GDM1 (cell line): ENCODE measurements around the gene EXOSC3.
"Not testable (repeated sequence)": the region's sequence is repeated elsewhere in the genome, so short reads cannot be mapped to it uniquely, and the experiment has no call there.

Source experiments
- DNase-seq: peaks from one replicate; lab custom pipeline; 2025; lab: John Stamatoyannopoulos, UW

Gene EXOSC3

GRCh38 chr9:37775216-37775919 is 9.5 kb downstream of the EXOSC3 start:
- no peak for DNase-seq

- DNase-seq: no peak
These were observed 14.9 kb downstream of the EXOSC3 start for GRCh38 chr9:37769995-37770394.

- no peak for DNase-seq
These were observed 15.6 kb downstream of the EXOSC3 start for GRCh38 chr9:37769306-37769705.

- not testable (repeated sequence) for DNase-seq
These were observed 19.6 kb downstream of the EXOSC3 start for GRCh38 chr9:37765263-37765662.

GRCh38 chr9:37761511-37761910 is 23.4 kb downstream of the EXOSC3 start:
- no peak for DNase-seq

GRCh38 chr9:37760416-37761161 is 24.3 kb downstream of the EXOSC3 start:
- DNase-seq: no peak

GRCh38 chr9:37758747-37759146 is 26.1 kb downstream of the EXOSC3 start:
- DNase-seq: no peak

- peak; percentile 54 for DNase-seq
These were observed 31.2 kb downstream of the EXOSC3 start, which contains the start of gene TRMT10B for GRCh38 chr9:37753489-37754190. TRMT10B (plus strand) TSS chr9:37753805; CDS start chr9:37761932, 8,127 bp downstream.

GRCh38 chr9:37752642-37753488 is 32.0 kb downstream of the EXOSC3 start:
- DNase-seq: no peak

- not testable (repeated sequence) for DNase-seq
These were observed 32.8 kb downstream of the EXOSC3 start for GRCh38 chr9:37752112-37752511.

GRCh38 chr9:37751704-37752103 is 33.2 kb downstream of the EXOSC3 start:
- DNase-seq: not testable (repeated sequence)

GRCh38 chr9:37751186-37751585 is 33.7 kb downstream of the EXOSC3 start:
- DNase-seq: no peak

GRCh38 chr9:37749129-37749528 is 35.7 kb downstream of the EXOSC3 start:
- DNase-seq: no peak

- peak; percentile 27 for DNase-seq
These were observed 37.6 kb downstream of the EXOSC3 start for GRCh38 chr9:37747271-37747753.

GRCh38 chr9:37746448-37747270 is 38.2 kb downstream of the EXOSC3 start:
- no peak for DNase-seq

GRCh38 chr9:37745970-37746369 is 38.9 kb downstream of the EXOSC3 start:
- no peak for DNase-seq

- DNase-seq: no peak
These were observed 44.1 kb downstream of the EXOSC3 start for GRCh38 chr9:37740631-37741328.

GRCh38 chr9:37740128-37740527 is 44.7 kb downstream of the EXOSC3 start:
- no peak for DNase-seq

GRCh38 chr9:37739222-37739621 is 45.6 kb downstream of the EXOSC3 start:
- DNase-seq: no peak

GRCh38 chr9:37732952-37733351 is 51.9 kb downstream of the EXOSC3 start:
- no peak for DNase-seq
